NCI-H187 (cell line): ENCODE data around the gene BSND.

ENCODE experiments used
- DNase-seq, 2 experiments: peaks; one replicate each; lab custom pipeline; 2025; lab: John Stamatoyannopoulos, UW

BSND gene

GRCh38 chr1:55060133-55060999, 61.6 kb downstream of the BSND start:
- DNase-seq: no peak

- no peak for DNase-seq
Observed at GRCh38 chr1:55061000-55061705, 62.4 kb downstream of the BSND start.
